T1000 (cell line): Measurements from ENCODE around the gene ZNF24.

Source experiments
- DNase-seq: peaks from one replicate; lab custom pipeline; 2025; ENCODE audit warnings: mixed read lengths; lab: John Stamatoyannopoulos, UW

Gene ZNF24

DNA sequence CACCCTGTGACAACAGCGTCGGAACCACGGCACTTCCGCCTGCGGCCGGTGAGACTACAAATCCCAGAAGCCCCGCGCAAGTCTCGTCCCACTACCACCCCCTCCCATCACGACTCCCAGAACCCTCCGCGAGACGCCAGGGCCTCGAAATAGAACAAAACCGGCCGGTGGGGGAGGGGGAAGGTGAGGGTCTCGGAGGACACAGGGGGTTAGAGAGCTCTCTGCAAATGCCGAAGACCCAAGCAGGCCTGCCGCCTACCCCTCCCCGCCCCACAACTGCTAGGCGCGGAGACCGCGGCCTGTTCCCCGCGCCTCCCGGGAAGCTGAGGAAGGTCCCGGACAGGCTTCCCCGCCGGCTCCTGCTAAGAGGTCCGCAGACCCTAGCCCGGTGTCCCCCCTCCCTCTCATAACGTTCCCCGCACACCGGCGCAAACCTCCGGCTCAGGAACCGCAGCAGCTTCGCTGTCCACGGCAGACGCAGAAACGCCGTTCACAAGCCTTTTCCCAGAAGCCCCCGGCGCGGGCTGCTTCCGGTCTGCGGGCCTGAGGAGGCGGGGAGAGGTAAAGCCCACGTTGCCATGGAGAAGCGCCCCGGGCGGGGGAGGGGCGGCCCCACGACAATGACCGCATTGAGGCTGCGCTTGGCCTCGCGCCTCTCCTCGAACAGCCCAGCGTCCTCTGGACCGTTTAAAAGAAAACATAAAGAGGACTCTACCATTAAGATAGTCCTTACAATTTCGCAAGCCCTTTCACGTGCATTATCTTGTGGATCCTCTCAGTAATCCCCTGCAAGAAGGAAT is at the start of gene ZNF24:
Gene ZNF24 (minus strand): TSS at position 485 of the 800 bp plus-strand sequence. CDS start 3,770 bp downstream, outside the sequence.
- DNase-seq: peak; percentile 83

DNA sequence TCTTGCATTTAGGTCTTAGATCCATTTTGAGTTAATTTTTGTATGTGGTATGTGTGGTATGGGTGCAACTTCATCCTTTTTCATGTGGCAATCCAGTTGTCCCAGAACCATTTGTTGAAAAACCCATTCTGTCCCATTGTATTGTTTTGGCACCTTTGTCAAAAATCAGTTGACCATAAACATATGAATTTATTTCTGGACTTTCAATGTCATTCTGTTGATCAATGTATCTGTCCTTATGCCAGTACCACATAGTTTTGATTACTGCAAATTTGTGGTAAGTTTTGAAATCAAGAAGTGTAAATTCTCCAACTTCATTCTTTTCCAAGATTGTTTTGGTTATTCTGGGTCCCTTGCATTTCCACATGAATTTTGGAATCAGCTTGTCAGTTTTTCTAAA is 49.5 kb upstream of the ZNF24 start:
- no peak for DNase-seq

DNA sequence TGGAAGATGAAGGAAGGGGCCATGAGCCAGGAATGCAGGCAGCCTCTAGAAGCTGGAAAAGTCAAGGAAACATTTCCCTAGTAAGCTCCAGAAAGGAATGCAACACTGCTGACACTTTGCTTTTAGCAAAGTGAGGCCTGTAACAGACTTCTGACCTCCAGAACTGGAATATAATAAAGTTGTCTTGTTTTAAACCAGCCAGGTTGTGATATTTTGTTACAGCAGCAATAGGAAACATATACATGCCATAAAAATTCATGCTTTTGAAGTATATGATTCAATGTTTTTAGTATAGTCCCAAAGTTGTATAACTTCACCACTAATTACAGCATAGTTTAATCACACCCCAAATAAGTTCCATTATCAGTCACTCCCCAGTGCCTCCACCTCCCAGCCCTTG is 48.2 kb upstream of the ZNF24 start:
- no peak for DNase-seq

DNA sequence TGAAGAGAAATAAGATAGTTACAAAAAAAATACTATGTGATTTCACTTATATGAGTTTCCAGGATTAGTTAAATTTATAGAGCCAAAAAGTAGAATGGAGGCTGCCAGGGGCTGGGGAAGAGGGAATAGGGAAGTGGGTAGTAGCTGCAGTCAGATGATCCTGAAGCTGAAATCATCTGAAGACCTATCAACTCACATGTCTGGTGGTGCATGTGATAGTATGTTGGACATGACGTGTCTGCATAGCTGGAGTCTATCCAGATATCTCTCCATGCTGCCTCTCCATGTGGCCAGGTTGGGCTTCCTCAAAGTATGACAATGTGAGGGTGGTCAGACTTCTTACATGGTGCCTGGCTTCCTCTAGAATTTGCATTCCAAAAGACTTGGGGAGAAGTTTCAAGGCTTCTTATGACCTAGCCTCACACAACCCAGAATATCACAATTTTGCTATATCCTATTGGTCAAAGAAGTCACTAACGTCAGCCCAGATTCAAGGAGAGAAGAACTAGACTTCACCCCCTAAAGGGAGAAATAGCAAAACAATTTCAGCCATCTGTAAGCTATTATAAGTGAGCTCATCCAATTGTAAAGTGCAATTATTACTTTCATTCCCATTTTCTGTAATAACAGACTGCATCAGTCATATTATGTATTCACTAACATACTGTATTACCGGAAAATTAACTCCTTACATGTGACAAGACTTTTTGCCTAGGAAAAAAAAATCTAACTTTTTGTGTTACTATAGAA is 46.9 kb upstream of the ZNF24 start:
- no peak for DNase-seq

DNA sequence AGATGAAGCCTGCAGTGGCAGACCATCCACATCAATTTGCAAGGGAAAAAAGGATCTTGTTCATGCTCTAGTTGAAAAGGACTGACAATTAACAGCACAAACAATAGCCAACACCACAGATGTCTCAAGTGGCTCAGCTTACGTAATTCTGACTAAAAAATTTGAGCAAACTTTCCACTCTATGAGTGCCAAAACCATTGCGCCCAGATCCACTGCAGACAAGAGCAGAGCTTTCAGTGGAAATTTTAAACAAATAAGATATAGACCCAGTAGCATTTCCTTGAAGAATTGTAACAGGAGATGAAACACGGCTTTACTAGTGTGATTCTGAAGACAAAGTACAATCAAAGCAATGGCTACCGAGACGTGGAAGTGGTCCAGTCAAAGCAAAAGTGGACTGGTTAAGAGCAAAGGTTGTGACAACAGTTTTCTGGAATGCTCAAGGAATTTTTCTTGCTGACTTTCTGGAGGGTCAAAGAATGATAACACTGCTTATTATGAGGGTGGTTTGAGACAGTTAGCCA is 44.9 kb upstream of the ZNF24 start:
- no peak for DNase-seq

DNA sequence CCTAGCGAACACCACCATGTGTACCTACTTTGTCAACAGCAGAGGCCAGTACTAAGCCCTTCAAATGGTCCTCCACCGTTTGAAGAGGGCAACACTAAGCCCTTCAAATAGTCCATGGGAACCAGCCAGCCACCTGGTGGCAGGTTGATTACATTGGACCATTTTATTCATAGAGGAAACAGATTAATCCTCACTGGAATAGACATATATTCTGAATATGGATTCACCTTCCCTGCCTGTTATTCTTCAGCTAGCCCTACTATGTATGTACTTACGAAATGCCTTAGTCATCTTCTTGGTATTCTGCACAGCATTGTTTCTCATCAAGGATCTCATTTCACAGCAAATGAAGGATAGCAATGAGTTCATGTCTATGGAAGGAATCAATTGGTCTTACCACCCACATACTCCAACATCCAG is 42.9 kb upstream of the ZNF24 start:
- no peak for DNase-seq

DNA sequence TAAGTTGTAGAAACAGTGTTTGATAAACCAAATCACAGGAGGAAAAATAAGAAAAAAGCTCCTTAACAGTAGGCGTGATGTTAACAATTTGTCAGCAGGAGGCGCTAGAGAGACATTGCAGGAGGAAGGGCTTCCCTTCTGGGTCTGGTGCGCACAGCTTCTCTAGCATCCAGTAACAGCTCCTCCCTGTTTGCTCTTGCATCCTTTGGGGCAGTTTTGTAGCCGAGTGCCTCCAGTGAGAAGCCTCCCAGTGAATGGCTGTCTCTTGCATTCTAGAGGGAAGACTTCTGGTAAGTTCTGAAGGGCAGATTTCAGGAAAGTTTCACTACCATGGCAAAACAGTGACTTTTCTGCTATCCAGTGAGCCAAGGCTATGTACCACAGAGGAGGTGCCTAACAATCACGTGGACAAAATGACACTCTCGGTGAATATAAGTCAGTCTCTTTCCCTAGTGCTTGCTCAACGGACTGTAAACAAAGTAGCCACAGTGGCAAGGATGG is 42.4 kb upstream of the ZNF24 start:
- no peak for DNase-seq

DNA sequence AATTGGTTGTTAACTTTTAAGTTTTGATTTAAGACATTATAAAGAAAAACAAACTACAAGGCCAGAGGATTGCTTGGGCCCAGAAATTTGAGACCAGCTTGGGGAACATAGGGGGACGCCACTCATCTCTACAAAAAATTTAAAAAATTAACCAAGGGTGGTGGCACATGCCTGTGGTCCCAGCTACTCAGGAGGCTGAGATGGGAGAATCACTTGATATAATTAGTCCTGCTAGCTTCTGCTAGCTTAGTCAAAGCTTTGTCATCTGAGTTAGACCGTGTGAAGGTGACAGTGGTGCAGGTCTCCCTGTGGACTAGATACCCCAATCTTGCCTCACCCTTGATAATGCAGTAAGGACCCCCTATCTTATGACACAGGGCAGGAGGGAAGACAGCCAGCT is 38.9 kb upstream of the ZNF24 start:
- DNase-seq: no peak

DNA sequence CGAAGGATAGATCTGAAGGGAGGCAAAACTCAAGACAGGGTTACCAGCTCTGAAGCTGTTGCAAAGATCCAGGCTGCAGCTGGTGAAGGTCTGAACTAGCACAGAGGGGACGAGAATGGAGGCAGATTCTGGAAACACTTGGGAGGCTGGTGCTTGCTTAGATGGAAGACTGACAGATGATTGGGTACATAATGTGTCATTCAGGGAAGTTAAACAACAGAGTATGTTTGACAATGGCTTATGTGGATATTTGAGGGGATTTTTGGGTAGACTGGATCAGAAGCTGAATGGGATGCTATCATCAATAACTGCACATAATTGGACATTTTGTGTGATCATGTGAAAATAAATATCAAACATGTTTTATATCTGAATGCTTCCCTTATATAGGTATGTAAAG is 35.2 kb upstream of the ZNF24 start:
- no peak for DNase-seq

DNA sequence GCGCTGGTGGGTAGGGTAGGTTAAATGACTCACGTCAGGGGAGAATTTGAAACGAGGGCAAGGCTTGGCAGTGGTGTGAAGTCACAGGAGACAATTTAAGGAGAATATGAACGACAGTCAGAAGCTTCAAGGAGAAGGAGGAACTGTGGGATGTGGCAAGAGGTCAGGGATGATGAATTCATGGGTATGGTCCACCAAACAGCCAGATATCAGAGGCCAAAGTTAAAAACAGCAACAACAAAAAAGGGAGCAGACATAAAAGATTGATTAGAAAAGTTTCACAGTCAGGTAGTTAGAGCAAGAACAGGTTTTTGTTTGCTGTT is 34.3 kb upstream of the ZNF24 start:
- no peak for DNase-seq

DNA sequence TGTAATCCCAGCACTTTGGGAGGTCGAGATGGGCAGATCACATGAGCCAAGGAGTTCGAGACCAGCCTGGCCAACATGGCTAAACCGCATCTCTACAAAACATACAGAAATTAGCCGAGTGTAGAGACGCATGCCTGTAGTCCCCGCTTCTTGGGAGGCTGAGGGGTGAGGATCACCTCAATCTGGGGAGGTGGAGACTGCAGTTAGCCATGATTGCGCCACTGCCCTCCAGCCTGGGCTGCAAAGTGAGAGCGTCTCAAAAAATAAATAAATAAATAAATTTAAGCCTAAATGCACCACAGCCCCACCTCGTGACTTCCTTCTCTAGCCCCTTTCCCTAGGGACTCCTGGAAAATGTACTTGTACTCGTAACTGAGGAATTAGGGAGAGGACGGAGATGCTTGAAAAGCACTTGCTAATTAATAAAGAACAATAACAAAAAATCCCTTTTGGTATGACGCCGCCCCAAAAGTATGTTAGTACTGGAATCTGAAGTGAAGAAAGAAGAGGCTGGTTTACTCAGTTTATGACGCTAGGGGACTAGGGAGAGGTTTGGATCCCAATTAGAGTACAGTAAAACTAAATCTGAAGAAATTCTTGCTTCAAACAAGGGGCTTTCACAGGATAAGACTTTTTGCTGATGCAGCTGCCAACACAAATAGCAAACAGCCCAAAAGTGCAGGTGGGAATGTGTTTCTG is 33.8 kb upstream of the ZNF24 start:
- no peak for DNase-seq

DNA sequence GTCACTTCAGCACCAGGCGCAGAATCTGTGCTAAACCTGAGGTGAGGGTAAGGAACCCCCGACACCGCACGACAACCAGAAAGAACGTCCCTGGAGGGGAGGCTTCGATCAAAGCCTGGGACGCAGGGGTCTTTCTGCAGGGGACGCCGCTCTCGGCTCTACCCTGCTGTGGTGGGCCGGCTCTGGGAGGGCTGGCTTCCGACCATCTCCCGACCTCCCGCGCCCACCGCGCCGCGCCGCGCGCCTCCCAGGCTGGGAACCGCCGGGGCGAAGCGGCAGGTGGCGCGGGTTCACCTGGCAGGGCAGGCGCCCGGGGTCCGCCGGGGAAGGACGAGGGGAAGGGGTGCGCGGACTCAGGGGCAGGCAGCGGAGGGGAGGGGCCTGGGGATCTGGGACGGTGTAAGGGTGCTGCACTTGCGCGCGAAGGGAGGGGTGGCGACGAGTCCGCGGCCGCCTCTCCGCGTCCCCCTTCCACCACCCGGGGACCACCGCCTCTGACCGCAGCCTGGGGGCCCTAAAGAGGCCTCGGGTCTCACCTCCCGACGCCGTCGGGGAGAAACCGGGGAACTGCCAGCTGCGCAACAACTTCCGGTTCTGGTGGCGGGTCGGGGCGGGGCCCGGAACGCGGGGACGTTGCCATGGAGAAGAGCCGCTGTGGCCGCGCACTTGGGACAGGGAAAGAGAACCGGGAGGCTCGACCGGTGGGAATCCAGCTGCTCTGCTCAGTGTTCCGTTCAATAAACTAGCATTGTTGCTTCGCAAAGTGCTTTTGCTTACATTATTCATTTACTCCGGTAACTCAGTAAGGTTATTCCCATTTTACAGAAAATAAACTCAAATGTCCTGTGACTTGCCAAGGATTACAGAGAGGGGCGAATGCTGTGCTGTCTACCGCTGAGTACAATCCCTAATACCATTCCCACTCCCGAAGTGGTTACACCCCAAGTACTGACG is 32.8 kb upstream of the ZNF24 start, which contains the start of gene ZNF396:
Gene ZNF396 (minus strand): TSS at position 596 of the 954 bp plus-strand sequence. CDS start 3,045 bp downstream, outside the sequence.
- peak; percentile 52 for DNase-seq

DNA sequence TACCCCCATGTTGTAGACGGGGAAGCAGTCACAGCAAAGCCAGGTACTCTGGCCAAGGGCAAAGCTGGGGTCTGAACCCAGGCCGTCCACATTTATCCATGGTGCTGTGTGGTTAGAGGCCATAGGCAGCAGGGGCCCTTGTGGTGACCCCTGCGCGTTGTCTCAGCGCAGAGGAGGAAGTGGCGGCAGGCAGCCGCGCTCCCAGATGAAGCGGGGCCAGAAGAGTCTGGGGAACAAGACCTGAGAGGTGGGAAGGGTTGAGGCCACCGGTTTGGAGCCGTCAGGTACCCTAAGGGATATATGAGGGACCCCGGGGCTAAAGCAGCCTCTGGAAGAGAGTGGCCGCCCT is 32.1 kb upstream of the ZNF24 start:
- no peak for DNase-seq

DNA sequence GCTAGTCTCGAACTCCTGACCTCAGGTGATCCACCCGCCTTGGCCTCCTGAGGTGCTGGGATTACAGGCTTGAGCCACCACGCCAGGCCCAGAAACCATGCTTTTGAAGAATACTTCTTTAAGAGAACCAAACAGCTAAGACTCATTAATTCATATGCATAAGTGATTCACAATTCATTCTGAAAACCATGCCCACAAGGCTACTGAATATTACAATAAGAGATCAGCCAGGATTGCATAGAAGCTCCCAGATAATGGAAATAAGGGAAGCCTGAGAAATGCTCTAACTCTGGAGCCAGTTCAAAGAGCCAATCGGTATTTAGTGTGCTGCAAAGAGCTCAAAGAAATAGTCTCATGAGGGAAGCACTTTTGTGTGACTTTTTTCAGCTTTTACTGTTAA is 30.5 kb upstream of the ZNF24 start:
- DNase-seq: no peak

DNA sequence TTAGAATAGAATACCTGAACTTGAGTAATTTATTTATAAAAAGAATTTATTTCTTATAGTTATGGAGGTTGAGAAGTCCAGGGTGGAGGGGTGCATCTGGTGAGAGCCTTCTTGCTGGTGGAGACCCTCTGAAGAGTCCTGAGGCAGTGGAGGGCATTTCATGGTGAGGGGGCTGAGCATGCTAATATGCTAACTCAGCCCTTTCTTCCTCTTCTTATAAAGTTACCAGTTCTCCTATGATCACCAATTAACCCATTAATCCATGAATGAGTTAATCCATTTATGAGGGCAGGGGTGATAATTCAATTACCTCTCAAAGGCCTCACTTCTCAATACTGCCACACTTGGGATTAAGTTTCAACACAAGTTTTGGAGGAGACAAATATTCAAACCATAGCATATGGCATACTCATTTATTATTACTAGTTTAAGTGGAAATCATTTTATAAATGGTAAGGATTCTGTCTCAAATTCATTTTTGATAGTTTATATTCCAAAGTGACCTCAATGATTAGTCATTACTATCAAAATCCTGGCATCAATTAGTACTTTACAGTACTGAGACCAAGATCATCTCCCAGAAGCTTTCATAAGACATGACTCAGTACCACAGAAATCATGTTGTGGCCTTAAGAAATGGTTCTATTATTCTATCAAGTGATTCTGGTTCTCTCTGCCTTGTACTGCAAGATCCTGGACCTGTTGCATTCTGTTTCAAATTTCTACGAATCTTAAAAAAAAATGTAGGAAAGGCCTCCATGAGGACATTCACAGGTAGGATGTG is 27.4 kb upstream of the ZNF24 start:
- no peak for DNase-seq

DNA sequence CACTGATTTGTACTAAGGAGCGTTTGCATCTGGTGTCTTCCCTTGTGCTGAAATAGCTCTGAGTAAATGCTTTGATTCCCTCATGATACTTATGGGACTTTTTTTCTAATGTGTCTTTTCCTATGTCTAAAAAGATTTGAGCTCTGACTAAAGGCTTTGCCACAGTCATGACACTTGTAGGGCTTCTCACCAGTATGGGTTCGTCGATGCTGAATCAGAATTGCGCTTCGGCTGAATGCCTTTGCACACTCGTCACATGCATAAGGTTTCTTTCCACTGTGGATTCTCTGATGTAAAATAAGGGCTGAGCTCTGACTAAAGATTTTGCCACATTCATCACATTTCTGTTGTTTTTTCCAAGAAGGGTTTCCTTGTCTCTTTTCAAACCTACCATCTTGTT is 24.9 kb upstream of the ZNF24 start:
- DNase-seq: no peak

DNA sequence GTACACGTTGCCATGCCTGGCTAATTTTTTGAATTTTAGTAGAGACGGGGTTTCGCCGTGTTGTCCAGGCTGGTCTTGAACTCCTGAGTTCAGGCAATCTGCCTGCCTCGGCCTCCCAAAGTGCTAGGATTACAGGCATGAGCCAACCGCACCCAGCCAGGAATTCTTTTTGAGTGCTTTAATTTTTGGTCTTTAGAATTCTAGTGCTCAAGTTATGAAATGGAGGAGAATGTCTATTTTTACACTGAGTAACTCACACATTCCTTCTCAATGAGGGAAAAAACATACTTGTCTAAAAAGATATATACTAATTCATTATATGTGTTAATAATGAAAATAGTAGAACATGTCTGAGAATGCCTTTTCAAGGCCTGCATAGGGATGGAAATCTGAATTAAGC is 24.4 kb upstream of the ZNF24 start:
- DNase-seq: no peak

DNA sequence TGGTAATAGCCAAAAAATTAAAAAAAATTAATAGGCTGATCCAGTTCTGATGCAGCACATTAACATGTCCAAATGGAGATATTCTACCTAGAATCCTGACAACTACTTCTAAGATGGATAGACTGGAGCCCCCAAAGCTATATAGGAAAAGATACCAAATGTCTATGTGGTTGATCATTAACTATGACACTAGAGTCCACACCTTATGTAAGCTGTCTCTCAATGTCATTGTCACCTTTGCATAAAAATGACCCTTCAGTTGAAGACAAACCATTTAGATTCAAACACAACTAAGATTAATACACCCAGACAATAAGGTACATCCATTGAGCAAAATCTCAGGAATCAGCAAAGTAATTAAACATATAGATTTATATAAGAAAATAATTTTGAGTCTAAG is 18.3 kb upstream of the ZNF24 start:
- DNase-seq: no peak

DNA sequence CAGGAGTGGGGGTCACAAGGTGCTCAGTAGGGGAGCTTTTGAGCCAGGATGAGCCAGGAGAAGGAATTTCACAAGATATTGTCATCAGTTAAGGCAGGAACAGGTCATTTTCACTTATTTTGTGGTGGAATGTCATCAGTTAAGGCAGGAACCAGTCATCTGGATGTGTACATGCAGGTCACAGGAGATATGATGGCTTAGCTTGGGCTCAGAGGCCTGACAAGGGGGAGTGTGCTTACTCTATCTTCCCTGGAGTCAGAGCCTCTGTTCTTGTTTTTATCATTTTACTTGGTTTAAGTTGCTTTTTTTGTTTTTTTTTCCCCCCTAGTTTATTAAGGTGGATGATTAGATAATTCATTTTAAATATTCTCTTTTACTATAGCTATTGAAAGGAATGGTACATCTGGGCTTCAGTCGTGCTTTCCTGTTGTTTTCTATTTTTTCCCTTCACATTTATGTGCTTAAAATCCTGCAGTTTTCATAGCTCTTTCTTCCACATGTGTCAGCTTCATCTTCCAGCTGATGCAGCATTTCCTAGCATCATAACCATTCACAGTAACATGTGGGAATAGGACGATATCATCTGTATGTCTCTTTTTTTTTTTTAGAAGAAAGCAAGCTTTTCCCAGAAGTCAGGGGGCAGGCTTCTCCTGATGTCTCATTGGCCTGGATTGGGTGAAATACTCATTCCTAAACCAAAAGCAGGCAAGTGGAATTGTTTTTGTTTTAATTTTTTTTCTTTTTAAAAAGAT is 17.5 kb upstream of the ZNF24 start:
- no peak for DNase-seq

DNA sequence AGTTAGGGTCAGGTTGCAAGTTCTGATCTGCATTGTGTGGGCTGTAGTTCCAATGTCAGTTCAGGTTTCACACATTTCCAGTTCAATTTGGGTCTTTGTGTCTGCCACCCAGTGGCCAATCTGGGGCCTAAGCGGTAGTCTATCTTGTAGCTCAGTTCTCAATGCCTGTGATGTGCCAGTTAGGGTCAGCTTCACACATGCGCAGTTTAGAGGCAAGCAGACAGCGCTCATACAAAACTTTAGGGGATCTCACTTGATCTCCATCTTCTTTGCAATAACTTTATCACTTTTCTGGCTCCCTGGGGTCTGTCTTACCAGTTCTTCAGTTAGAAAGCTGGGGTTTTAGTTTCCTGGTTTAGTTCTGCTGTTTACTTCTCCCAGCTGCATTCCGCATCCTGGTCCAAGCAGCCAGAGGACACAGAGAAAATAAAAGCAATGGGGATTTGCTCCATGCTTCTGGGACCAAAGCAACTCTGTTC is 11.0 kb upstream of the ZNF24 start:
- DNase-seq: no peak
